HG03565 (cell line): Measurements from ENCODE around the gene BRF1.

Source experiments
- ATAC-seq: cut with Tn5 transposase; IDR thresholded peaks from one replicate; pipeline ENCODE4 v1.9.1; 2021; ENCODE audit warnings: mild to moderate bottlenecking, moderate library complexity; ENCODE audit not compliant: unreplicated experiment

BRF1 gene

GRCh38 chr14:105214324-105214915 is 86.4 kb downstream of the BRF1 start:
- ATAC-seq: no peak

GRCh38 chr14:105213361-105213760 is 87.4 kb downstream of the BRF1 start:
- ATAC-seq: no peak

- ATAC-seq: no peak
Measured at GRCh38 chr14:105212541-105213300, 88.1 kb downstream of the BRF1 start.

- no peak for ATAC-seq
Measured at GRCh38 chr14:105211758-105212089, 89.1 kb downstream of the BRF1 start.

GRCh38 chr14:105211086-105211757 is 89.6 kb downstream of the BRF1 start:
- ATAC-seq: no peak

- ATAC-seq: no peak
Measured at GRCh38 chr14:105210266-105211025, 90.4 kb downstream of the BRF1 start.

GRCh38 chr14:105209646-105210045 is 91.2 kb downstream of the BRF1 start:
- no peak for ATAC-seq

GRCh38 chr14:105209091-105209490 is 91.7 kb downstream of the BRF1 start:
- no peak for ATAC-seq

GRCh38 chr14:105208738-105209075 is 92.1 kb downstream of the BRF1 start:
- ATAC-seq: no peak

- no peak for ATAC-seq
Measured at GRCh38 chr14:105207996-105208737, 92.6 kb downstream of the BRF1 start.

GRCh38 chr14:105207460-105207901 is 93.3 kb downstream of the BRF1 start:
- no peak for ATAC-seq

- ATAC-seq: no peak
Measured at GRCh38 chr14:105206873-105207272, 93.9 kb downstream of the BRF1 start.

GRCh38 chr14:105205673-105206208 is 95.1 kb downstream of the BRF1 start:
- ATAC-seq: no peak

- no peak for ATAC-seq
Measured at GRCh38 chr14:105204931-105205672, 95.7 kb downstream of the BRF1 start.

- no peak for ATAC-seq
Measured at GRCh38 chr14:105204206-105204930, 96.4 kb downstream of the BRF1 start.

GRCh38 chr14:105203701-105204100 is 97.1 kb downstream of the BRF1 start:
- no peak for ATAC-seq

- ATAC-seq: no peak
Measured at GRCh38 chr14:105203057-105203531, 97.7 kb downstream of the BRF1 start.

- ATAC-seq: no peak
Measured at GRCh38 chr14:105201925-105202513, 98.8 kb downstream of the BRF1 start.
